ENCODE results near the gene C1orf226.

GRCh38 chr1:162361349-162361748 is 20.2 kb upstream of the C1orf226 start:
- TF ChIP-seq CTCF (conservative IDR thresholded peaks at IDR 0.05) = no peak
- no peak for TF ChIP-seq ZFX (IDR thresholded peaks at IDR 0.05)

Measured in C4-2B (cell line).